GM12878 (cell line): ENCODE measurements around the gene UBALD2. TPM values are rescaled to one million over a fixed set of nuclear protein-coding genes. Genes with fewer than 3 reads are reported as not detected.
A peak's percentile ranks its signal among the peaks of the same experiment; 100 is the strongest.

Experiments used
- ATAC-seq: fragments of 200-7000 bp; cut with Tn5 transposase; 3 replicates; pipeline ENCODE4 v1.9.1; 2020; ENCODE audit warnings: mild to moderate bottlenecking, moderate library complexity
- BruUV-seq: library from RNA; stranded (reverse); fragments of 400-500 nt; replicated peaks from 2 replicates; lab custom pipeline; 2021; lab: Mats Ljungman, UMichigan
- CTCF ChIA-PET: fragments of 300-600 bp; sonication (Branson Sonifier 250); formaldehyde crosslinking; extraction: SDS; loops from one replicate; lab custom pipeline; 2021; ENCODE audit warnings: inconsistent platforms; lab: Yijun Ruan, JAX
- POLR2A ChIA-PET: fragments of 350-600 bp; formaldehyde crosslinking; extraction: SDS; loops from one replicate; lab custom pipeline; 2021; ENCODE audit warnings: inconsistent platforms; lab: Charles Lee
- RAD21 ChIA-PET: fragments of 300-600 bp; sonication (Branson Sonifier 250); formaldehyde crosslinking; loops from one replicate; lab custom pipeline; 2023; ENCODE audit warnings: antibody characterized with exemption; ENCODE audit not compliant: unreplicated experiment; lab: Charles Lee
- SMC1A ChIA-PET: fragments of 300-600 bp; sonication (Branson Sonifier 250); formaldehyde crosslinking; loops from one replicate; lab custom pipeline; 2023; ENCODE audit not compliant: unreplicated experiment, uncharacterized antibody; lab: Charles Lee
- DNase-seq: peaks from one replicate; pipeline ENCODE4 v3.0.0-alpha.2; 2011; ENCODE audit warnings: low read depth, low spot score
- FAIRE-seq: peaks from 3 replicates; lab custom pipeline; 2011; peaks lifted over from hg19 to GRCh38; lab: Jason Lieb, UNC
- H2AFZ ChIP-seq: 2 replicates; pipeline ENCODE4 v1.6.0; 2011; ENCODE audit warnings: low read depth, low read length, control low read depth; ENCODE audit not compliant: control insufficient read depth
- H3K27ac ChIP-seq: 2 replicates; pipeline ENCODE4 v1.5.1; 2011; ENCODE audit warnings: control low read depth; ENCODE audit not compliant: control insufficient read depth, insufficient read depth
- H3K27me3 ChIP-seq, 2 experiments: replicated peaks in 1 of 2; 2 replicates each; pipeline versions ENCODE4 v1.6.0 to v1.6.1; 2011; ENCODE audit warnings: low read length in 1 of 2; ENCODE audit not compliant: control insufficient read depth in 2 of 2, insufficient read depth in 2 of 2
- H3K36me3 ChIP-seq, 2 experiments: 2 replicates each; pipeline ENCODE4 v1.5.1; 2011; ENCODE audit warnings: low read length in 1 of 2; ENCODE audit not compliant: control insufficient read depth in 2 of 2, insufficient read depth in 2 of 2
- H3K4me1 ChIP-seq: 2 replicates; pipeline ENCODE4 v1.6.1; 2011; ENCODE audit warnings: mild to moderate bottlenecking, low read length, moderate library complexity, mixed read lengths; ENCODE audit not compliant: control insufficient read depth, insufficient read depth
- H3K4me2 ChIP-seq: 2 replicates; pipeline ENCODE4 v1.6.0; 2011; ENCODE audit warnings: control low read depth; ENCODE audit not compliant: control insufficient read depth, insufficient read depth
- H3K4me3 ChIP-seq: fragments of 200-600 bp; sonication (generic); 2 replicates; pipeline ENCODE4 v1.5.1; 2016
- H3K79me2 ChIP-seq: 2 replicates; pipeline ENCODE4 v1.6.0; 2011; ENCODE audit warnings: low read length; ENCODE audit not compliant: control insufficient read depth, insufficient read depth
- H3K9ac ChIP-seq: 2 replicates; pipeline ENCODE4 v1.8.0; 2011; ENCODE audit warnings: low read length, control low read depth, mixed read lengths; ENCODE audit not compliant: control insufficient read depth, insufficient read depth
- H3K9me3 ChIP-seq: replicated peaks from 3 replicates; pipeline ENCODE4 v1.5.1; 2011; ENCODE audit warnings: mild to moderate bottlenecking, low read length; ENCODE audit not compliant: control insufficient read depth, insufficient read depth
- H4K20me1 ChIP-seq: 2 replicates; pipeline ENCODE4 v1.6.0; 2011; ENCODE audit not compliant: control insufficient read depth, insufficient read depth
- BACH1 ChIP-seq: fragments of 450-650 bp; IDR thresholded peaks from 2 replicates; pipeline ENCODE4 v1.6.1; 2017; ENCODE audit warnings: mild to moderate bottlenecking, borderline replicate concordance
- CBX5 ChIP-seq: sonication (generic); IDR thresholded peaks from 2 replicates; pipeline ENCODE4 v1.6.1; 2016; ENCODE audit warnings: low read depth, moderate library complexity, mild to moderate bottlenecking, inconsistent platforms
- EED ChIP-seq: sonication (generic); IDR thresholded peaks from 2 replicates; pipeline ENCODE4 v1.6.1; 2016; ENCODE audit warnings: antibody characterized with exemption, low read depth
- PML ChIP-seq: IDR thresholded peaks from 2 replicates; pipeline ENCODE4 v1.6.1; 2012; ENCODE audit warnings: low read length, inconsistent platforms
- POLR2A ChIP-seq: IDR thresholded peaks from 2 replicates; pipeline ENCODE4 v1.6.1; 2011; ENCODE audit warnings: low read depth, mild to moderate bottlenecking, low read length
- POLR2AphosphoS5 ChIP-seq: IDR thresholded peaks from 2 replicates; pipeline ENCODE4 v1.6.1; 2011; ENCODE audit warnings: mild to moderate bottlenecking, low read length, inconsistent platforms
- POU2F2 ChIP-seq: IDR thresholded peaks from 3 replicates; pipeline ENCODE4 v1.6.1; 2011; ENCODE audit warnings: low read depth, mild to moderate bottlenecking, low read length, borderline replicate concordance
- STAT1 ChIP-seq: fragments of 450-650 bp; conservative IDR thresholded peaks from 2 replicates; pipeline ENCODE4 v1.6.1; 2014; ENCODE audit warnings: antibody characterized with exemption, mild to moderate bottlenecking
- WRNIP1 ChIP-seq: IDR thresholded peaks from 2 replicates; pipeline ENCODE4 v1.6.1; 2011; ENCODE audit warnings: low read depth, low read length, improper control_type of control experiment, borderline replicate concordance
- WGBS: methylation state at CpG from one replicate; pipeline ENCODE4 v1.1.6; 2016; ENCODE audit warnings: low lambda C conversion rate; ENCODE audit not compliant: insufficient replicate concordance, insufficient coverage; ENCODE audit errors: missing lambda C conversion rate; 5-methylcytosine and 5-hydroxymethylcytosine counted together
- in situ Hi-C: fragments of 300-500 bp; cut with MboI; formaldehyde crosslinking; loops from 9 replicates; pipeline ENCODE4 v1.14.3; 2018; ENCODE audit warnings: mixed read lengths
- intact Hi-C: fragments of 100-400 bp; cut with micrococcal nuclease; formaldehyde crosslinking; loops from one replicate; pipeline ENCODE4 v1.14.2; 2022; ENCODE audit not compliant: unreplicated experiment
- polyA plus RNA-seq, 11 experiments: library from polyadenylated mRNA; depleted of rRNA in 4 of 11; unstranded in 6 of 11; stranded (reverse) in 5 of 11; fragments of >200 nt; fragmentation: Nextera tagmentation in 4 of 11; fragmentation: Illumina TruSeq in 1 of 11; extraction: Ambion mirVana in 4 of 11; extraction: Trizol in 1 of 11; gene quantifications; 1 replicate in 1 of 11; 2 replicates in 10 of 11; pipeline versions ENCODE4 v1.2.1 to v1.2.3, GENCODE V29; 2011 to 2016; ENCODE audit warnings: inconsistent platforms in 2 of 11, missing spikeins in 2 of 11, low read depth in 1 of 11
- total RNA-seq, 4 experiments: library from RNA; depleted of rRNA in 3 of 4; stranded (reverse); fragments of >200 nt in 3 of 4; fragmentation: Illumina TruSeq in 1 of 4; extraction: Trizol in 1 of 4; gene quantifications; 2 replicates each; pipeline versions ENCODE4 v1.2.1 to v1.2.3, GENCODE V29; 2013 to 2021
- TF ChIP-seq, protein P1 (sequence below): fragments of 450-650 bp; formaldehyde crosslinking; IDR thresholded peaks from 2 replicates; pipeline ENCODE4 v1.5.0; 2022; ENCODE audit warnings: mild to moderate bottlenecking, missing genetic modification characterization
- TF ChIP-seq, protein P2 (sequence below): IDR thresholded peaks from 2 replicates; pipeline ENCODE4 v1.6.1; 2011; ENCODE audit warnings: low read depth, mild to moderate bottlenecking, low read length, moderate library complexity, borderline replicate concordance; ENCODE audit errors: extremely low read depth

UBALD2 gene
- total and polyA plus RNA-seq, 10 of the 15 experiments (the other 5 are each of a cell fraction or from before 2014, with no cell fraction given) = 2.8 to 165 (median 20.6) TPM

DNA sequence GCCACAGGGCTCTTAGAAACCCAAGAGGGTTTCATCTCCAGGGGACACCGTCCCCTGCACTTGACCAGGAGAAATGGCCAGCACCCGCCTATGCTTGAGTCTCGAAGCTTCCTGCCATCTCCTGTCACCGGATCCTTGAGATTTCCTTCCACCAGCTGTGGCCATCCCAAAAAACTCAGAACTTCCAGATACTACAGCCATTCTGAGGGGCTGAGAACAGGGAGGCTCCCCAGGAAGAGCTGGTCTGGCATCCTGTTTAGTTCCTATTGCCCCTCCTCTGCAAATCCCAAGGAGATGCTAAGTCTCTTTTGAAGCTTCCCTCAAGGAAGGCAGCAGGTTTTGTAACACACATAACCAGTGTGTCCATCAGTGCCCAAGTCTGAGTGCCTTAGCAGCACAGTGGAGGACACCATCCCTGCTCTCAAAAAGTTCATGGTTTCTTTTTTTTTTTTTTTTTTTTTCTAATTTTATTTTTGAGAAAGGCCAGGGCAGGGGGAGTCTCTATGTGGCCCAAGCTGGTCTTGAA, 2.0 kb downstream of the UBALD2 start:
- FAIRE-seq = no peak
- Histone ChIP-seq H3K27ac (peak overlapping the region; percentile 99), H3K4me3 (peak overlapping the region; percentile 84), H3K36me3 (no peaks in the 10 kb centered on the region; a peak in 1 of 4 replicates), H3K4me2 (peak overlapping the region; percentile 99), H2AFZ (no peak overlapping the region), H3K79me2 (peaks cover 67% of the 10 kb centered on the region), H3K4me1 (peaks cover 49% of the 10 kb centered on the region), H4K20me1 (no peaks in the 10 kb centered on the region), H3K9ac (peak overlapping the region; percentile 93), H3K27me3 (no peaks in the 10 kb centered on the region), H3K9me3 (no peaks in the 10 kb centered on the region)
- TF ChIP-seq PML (no peak), STAT1 (no peak), CBX5 (no peak), EED (no peak; the same call in 1 of the 2 replicates), POLR2AphosphoS5 (peak; percentile 51), POLR2A (peak; percentile 61), WRNIP1 (0 out of 2 replicates have a peak, but pooled peaks have one; percentile 28), BACH1 (peak; percentile 18; the same call in 1 of the 2 replicates), POU2F2 (peak; percentile 14; the same call in 1 of the 3 replicates)
- TF ChIP-seq, protein P1, sequence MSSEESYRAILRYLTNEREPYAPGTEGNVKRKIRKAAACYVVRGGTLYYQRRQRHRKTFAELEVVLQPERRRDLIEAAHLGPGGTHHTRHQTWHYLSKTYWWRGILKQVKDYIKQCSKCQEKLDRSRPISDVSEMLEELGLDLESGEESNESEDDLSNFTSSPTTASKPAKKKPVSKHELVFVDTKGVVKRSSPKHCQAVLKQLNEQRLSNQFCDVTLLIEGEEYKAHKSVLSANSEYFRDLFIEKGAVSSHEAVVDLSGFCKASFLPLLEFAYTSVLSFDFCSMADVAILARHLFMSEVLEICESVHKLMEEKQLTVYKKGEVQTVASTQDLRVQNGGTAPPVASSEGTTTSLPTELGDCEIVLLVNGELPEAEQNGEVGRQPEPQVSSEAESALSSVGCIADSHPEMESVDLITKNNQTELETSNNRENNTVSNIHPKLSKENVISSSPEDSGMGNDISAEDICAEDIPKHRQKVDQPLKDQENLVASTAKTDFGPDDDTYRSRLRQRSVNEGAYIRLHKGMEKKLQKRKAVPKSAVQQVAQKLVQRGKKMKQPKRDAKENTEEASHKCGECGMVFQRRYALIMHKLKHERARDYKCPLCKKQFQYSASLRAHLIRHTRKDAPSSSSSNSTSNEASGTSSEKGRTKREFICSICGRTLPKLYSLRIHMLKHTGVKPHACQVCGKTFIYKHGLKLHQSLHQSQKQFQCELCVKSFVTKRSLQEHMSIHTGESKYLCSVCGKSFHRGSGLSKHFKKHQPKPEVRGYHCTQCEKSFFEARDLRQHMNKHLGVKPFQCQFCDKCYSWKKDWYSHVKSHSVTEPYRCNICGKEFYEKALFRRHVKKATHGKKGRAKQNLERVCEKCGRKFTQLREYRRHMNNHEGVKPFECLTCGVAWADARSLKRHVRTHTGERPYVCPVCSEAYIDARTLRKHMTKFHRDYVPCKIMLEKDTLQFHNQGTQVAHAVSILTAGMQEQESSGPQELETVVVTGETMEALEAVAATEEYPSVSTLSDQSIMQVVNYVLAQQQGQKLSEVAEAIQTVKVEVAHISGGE (CRISPR knock-in tag) = 0 out of 2 replicates have a peak, but pooled peaks have one; percentile 18
- TF ChIP-seq, protein P2, sequence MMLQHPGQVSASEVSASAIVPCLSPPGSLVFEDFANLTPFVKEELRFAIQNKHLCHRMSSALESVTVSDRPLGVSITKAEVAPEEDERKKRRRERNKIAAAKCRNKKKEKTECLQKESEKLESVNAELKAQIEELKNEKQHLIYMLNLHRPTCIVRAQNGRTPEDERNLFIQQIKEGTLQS = no peak
- in situ Hi-C loops = loop anchor here (25.0 kb wide), 2 partner anchors 1195 to 1895 kb away; partner anchors contain the start of gene SYNGR2
- SMC1A ChIA-PET = interaction anchor here (0.9 to 10.2 kb wide), 10 partner anchors 12 to 145 kb away, joined by 3 to 152 read pairs (median 14); no protein-coding TSS in a partner anchor
- intact Hi-C loops = loop anchor here (5.0 to 10.0 kb wide), 2 partner anchors 35 to 482 kb away; partner anchors contain the start of gene UNK
- POLR2A ChIA-PET = interaction anchor here (0.5 to 17.9 kb wide), 8 partner anchors 19 to 401 kb away, joined by 3 to 427 read pairs (median 4); partner anchors contain the start of gene RNF157
- no TSS peak for BruUV-seq
- ATAC-seq = no peak
- CTCF ChIA-PET = interaction anchor here (0.6 to 10.6 kb wide), 8 partner anchors 12 to 144 kb away, joined by 3 to 160 read pairs (median 6); no protein-coding TSS in a partner anchor
- no peak for DNase-seq
- WGBS = 2% methylated on average over 4 of the region's 4 CpGs
- RAD21 ChIA-PET = interaction anchor here (0.6 to 18.5 kb wide), 12 partner anchors 9 to 144 kb away, joined by 3 to 419 read pairs (median 4); no protein-coding TSS in a partner anchor
